ENCODE measurements around the gene FGF18.

The FGF18 gene

GRCh38 chr5:171425596-171426244 lies 6.3 kb downstream of the FGF18 start:
- DNase-seq: no peak

GRCh38 chr5:171426266-171426665 lies 6.8 kb downstream of the FGF18 start:
- no peak for DNase-seq

- DNase-seq: no peak
Observed at GRCh38 chr5:171426680-171427079, 7.2 kb downstream of the FGF18 start.

GRCh38 chr5:171427318-171428167 lies 8.1 kb downstream of the FGF18 start:
- DNase-seq: no peak

GRCh38 chr5:171428168-171428696 lies 8.8 kb downstream of the FGF18 start:
- no peak for DNase-seq

- DNase-seq: no peak
Observed at GRCh38 chr5:171428809-171429542, 9.5 kb downstream of the FGF18 start.

GRCh38 chr5:171429543-171429910 lies 10.1 kb downstream of the FGF18 start:
- DNase-seq: no peak

- DNase-seq: no peak
Observed at GRCh38 chr5:171431251-171431777, 11.9 kb downstream of the FGF18 start.

- DNase-seq: no peak
Observed at GRCh38 chr5:171432076-171432475, 12.6 kb downstream of the FGF18 start.

GRCh38 chr5:171432583-171433351 lies 13.3 kb downstream of the FGF18 start:
- DNase-seq: no peak

- no peak for DNase-seq
Observed at GRCh38 chr5:171433352-171433698, 13.9 kb downstream of the FGF18 start.

- DNase-seq: no peak
Observed at GRCh38 chr5:171433982-171434676, 14.7 kb downstream of the FGF18 start.

GRCh38 chr5:171434874-171435273 lies 15.4 kb downstream of the FGF18 start:
- no peak for DNase-seq

GRCh38 chr5:171435908-171436307 lies 16.5 kb downstream of the FGF18 start:
- DNase-seq: no peak

GRCh38 chr5:171436804-171437285 lies 17.4 kb downstream of the FGF18 start:
- DNase-seq: no peak

- DNase-seq: no peak
Observed at GRCh38 chr5:171437286-171437821, 17.9 kb downstream of the FGF18 start.

- DNase-seq: no peak
Observed at GRCh38 chr5:171438738-171439137, 19.3 kb downstream of the FGF18 start.

GRCh38 chr5:171441246-171441791 lies 21.9 kb downstream of the FGF18 start:
- DNase-seq: no peak

- no peak for DNase-seq
Observed at GRCh38 chr5:171442287-171443042, 23.0 kb downstream of the FGF18 start.

- no peak for DNase-seq
Observed at GRCh38 chr5:171444582-171444981, 25.1 kb downstream of the FGF18 start.

Measured in stimulated activated CD4-positive, alpha-beta T cell treated with anti-CD3 and anti-CD28 coated beads, Interleukin-2, amount 100 ng/mL, for 48 hours (primary cell).